ENCODE results near the gene ARMC2. TPM values are rescaled to one million over a fixed set of nuclear protein-coding genes. Genes with fewer than 3 reads are reported as not detected.

The ARMC2 gene, protein sequence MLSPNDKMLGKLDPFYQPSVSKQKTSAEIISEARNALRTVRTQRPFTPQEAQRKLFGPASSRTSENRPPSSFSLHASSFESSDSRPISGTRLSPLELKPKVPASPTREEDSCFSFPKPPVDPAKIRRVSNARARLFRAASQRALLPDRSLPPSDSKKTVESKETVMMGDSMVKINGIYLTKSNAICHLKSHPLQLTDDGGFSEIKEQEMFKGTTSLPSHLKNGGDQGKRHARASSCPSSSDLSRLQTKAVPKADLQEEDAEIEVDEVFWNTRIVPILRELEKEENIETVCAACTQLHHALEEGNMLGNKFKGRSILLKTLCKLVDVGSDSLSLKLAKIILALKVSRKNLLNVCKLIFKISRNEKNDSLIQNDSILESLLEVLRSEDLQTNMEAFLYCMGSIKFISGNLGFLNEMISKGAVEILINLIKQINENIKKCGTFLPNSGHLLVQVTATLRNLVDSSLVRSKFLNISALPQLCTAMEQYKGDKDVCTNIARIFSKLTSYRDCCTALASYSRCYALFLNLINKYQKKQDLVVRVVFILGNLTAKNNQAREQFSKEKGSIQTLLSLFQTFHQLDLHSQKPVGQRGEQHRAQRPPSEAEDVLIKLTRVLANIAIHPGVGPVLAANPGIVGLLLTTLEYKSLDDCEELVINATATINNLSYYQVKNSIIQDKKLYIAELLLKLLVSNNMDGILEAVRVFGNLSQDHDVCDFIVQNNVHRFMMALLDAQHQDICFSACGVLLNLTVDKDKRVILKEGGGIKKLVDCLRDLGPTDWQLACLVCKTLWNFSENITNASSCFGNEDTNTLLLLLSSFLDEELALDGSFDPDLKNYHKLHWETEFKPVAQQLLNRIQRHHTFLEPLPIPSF
- total RNA-seq (2014; rRNA removed; shearing (Covaris generic)) = 3.5 and 3.8 TPM in 2 replicates

DNA sequence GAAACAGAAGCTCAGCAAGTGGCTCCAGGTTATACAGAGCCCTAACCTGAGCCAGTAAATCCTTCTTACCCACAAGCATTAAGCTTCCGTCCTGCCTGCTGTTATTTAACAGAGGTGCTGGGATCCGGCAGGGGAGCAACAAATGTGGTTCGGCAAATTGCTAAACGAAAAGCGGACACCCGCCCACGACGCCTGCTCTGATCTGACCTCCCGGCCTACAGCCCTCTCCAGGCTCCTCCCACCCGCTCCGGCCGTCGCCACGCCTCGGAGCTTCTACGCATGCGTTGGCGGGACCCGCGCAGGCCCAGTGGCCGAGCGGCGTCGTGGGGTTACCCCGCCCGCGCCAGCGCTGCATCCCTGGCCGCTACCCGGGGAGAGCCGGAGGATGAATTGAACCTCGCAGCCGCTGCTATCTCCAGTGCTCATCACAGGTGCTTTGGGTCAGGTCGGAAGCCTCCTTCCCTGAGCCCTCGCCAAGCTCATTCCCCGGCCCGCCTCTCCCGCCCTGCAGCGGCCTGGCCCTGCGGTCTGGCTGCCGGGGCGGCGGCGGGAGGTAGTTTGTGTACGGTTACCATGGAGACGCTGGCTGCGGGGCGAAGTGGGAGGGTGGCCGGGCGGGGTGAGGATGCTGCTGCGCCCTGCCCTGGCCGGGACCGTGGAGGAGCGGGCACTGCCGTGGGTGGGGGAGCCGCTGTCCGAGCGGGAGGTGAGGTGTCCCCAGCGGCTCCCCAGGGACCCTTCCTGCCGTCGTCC lies at the start of gene ARMC2:
ARMC2 (plus strand) TSS at position 307 of the 753 bp plus-strand sequence. CDS start 5,846 bp downstream, outside the sequence.
- H3K9me3 ChIP-seq (replicated peaks) = no peaks in the 10 kb centered on the region
- peaks cover 7% of the 10 kb centered on the region; the same call in 1 of the 2 replicates for H3K4me1 ChIP-seq
- H3K4me3 ChIP-seq = peak within 1 kb of the TSS; percentile 86
- H3K27ac ChIP-seq = peak within 1 kb of the TSS; percentile 8; the same call in 1 of the 2 replicates
- no peaks in the 10 kb centered on the region for H3K27me3 ChIP-seq
- no peaks in the 10 kb centered on the region for H3K36me3 ChIP-seq
- peak; percentile 89 to 92 for DNase-seq

DNA sequence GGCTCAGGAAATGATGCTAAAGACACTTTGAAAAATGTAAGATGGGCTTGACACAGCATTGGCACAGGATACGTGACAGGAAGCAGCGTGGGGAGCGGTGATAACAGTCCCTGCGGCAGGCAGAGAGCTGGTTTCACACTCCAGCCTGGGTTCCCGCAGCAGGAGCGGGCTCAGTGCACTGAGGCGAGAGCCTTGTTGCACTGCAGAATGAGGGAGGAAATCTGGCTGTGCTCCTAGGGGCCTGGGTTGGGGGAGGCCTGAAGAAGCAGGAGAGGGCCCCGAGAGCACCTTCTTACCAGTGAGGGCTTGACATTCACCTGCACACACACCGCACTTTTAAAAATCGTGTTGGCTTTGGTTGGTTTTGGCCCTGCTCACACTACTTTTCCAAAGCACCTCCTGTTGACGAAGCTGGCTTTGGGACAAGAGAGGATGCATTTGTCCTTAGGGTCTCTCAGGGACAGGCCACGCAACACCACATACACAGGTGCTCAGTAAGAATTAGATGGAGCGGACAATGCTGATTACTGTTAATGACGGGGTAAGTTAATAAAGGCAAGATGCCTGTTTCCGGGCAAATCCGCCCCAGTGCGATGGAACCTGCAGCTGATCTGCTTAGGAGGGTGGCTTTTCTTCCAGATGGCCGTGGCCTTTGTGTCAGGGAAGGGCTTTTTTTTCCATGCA lies 49.4 kb upstream of the ARMC2 start:
- Histone ChIP-seq H3K9me3 (replicated peaks) (no peaks in the 10 kb centered on the region), H3K4me1 (peaks cover 16% of the 10 kb centered on the region), H3K36me3 (no peaks in the 10 kb centered on the region), H3K27ac (no peak overlapping the region), H3K27me3 (no peaks in the 10 kb centered on the region), H3K4me3 (no peak overlapping the region)
- DNase-seq = no peak

DNA sequence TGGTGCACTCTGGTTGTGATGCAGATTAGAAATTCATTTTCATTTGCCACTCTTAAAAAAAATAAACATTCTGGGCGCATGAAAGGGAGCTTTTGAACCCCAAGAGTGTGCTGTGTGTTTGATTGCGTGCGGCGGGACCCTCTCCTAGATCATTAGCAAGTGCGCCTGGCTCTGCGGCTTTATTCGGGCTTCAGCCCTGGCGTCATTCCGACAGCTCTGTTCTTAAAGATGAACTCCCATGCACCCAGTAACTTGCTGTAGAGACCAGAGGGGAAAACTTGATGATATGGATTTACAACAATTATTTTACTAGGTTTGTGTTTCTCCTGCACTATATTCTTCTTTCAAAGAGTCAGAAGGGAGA lies 48.9 kb upstream of the ARMC2 start:
- Histone ChIP-seq H3K9me3 (replicated peaks) (no peaks in the 10 kb centered on the region), H3K36me3 (no peaks in the 10 kb centered on the region), H3K27me3 (no peaks in the 10 kb centered on the region), H3K27ac (no peak overlapping the region), H3K4me3 (no peak overlapping the region), H3K4me1 (peaks cover 16% of the 10 kb centered on the region)
- DNase-seq = no peak

DNA sequence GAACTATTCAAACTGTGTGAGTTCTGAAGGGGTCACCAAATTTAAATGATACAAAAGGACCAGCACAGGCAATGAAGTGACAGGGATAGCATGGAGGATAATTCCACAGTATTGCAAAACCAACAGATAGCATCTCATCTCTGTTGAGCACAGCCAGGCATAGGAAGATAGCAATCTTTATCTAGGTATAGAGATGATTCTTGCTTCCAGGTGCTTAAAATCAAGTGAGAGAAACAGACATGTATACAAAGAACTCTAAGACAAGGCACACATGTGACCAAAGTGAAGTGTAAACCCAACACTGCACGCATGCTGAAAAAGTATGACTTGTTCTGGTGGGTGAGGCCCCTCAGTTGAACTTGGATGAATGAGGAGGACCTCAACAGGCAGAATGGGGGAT lies 48.4 kb upstream of the ARMC2 start:
- Histone ChIP-seq H3K27ac (peak overlapping the region; percentile 66), H3K4me3 (peak overlapping the region; percentile 10; the same call in 1 of the 2 replicates), H3K4me1 (peaks cover 16% of the 10 kb centered on the region), H3K9me3 (replicated peaks) (no peaks in the 10 kb centered on the region), H3K36me3 (no peaks in the 10 kb centered on the region), H3K27me3 (no peaks in the 10 kb centered on the region)
- DNase-seq = peak in 1 of 2 experiments; percentile 30

DNA sequence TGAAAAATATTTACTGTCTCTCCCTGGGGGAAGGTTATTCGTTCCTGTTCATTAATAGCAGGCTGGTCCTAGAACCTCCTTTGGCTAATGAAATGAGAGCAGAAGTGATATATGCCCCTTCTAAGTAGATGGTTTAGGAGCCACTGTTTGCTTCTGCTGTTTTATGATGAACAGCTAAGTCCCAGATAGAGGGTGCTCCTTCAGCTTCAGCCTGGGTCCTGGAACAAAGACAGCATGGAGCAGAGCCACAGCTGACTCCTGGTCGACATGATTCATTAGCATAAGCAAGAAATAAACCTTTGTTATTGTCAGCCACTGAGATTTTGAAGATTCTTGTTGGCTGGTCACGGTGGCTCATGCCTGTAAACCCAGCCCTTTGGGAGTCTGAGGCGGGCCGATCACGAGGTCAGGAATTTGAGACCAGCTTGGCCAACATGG lies 47.8 kb upstream of the ARMC2 start:
- Histone ChIP-seq H3K4me1 (peaks cover 16% of the 10 kb centered on the region), H3K27me3 (no peaks in the 10 kb centered on the region), H3K27ac (peak overlapping the region; percentile 66), H3K9me3 (replicated peaks) (no peaks in the 10 kb centered on the region), H3K4me3 (peak overlapping the region; percentile 10), H3K36me3 (no peaks in the 10 kb centered on the region)
- DNase-seq = peak; percentile 67 to 82

DNA sequence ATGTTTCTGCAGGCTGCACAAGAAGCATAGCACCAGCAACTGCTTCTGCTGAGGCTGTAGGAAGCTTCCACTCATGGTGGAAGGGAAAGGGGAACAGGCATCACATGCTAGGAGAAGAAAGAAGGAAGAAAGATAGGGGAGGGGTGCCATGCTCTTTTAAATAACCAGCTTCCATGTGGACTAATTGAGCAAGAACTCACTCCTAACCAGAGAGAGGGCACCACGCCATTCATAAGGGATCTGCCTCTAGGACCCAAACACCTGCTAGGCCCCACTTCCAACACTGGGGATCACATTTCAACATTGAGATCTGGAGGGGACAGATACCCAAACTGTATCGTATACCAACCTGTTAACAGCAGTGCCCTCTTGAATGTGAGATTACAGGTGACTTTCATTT lies 46.9 kb upstream of the ARMC2 start:
- no peaks in the 10 kb centered on the region for H3K9me3 ChIP-seq (replicated peaks)
- H3K27me3 ChIP-seq = no peaks in the 10 kb centered on the region
- peaks cover 16% of the 10 kb centered on the region for H3K4me1 ChIP-seq
- peak in 1 of 2 experiments; percentile 57 for DNase-seq
- H3K27ac ChIP-seq = no peak overlapping the region
- no peaks in the 10 kb centered on the region for H3K36me3 ChIP-seq
- no peak overlapping the region for H3K4me3 ChIP-seq

GRCh38 chr6:108803982-108804490 lies 44.2 kb upstream of the ARMC2 start:
- H3K36me3 ChIP-seq = no peaks in the 10 kb centered on the region
- no peaks in the 10 kb centered on the region for H3K27me3 ChIP-seq
- no peaks in the 10 kb centered on the region for H3K9me3 ChIP-seq (replicated peaks)
- H3K4me1 ChIP-seq = peaks cover 16% of the 10 kb centered on the region
- no peak overlapping the region for H3K4me3 ChIP-seq
- DNase-seq = no peak
- H3K27ac ChIP-seq = no peak overlapping the region

DNA sequence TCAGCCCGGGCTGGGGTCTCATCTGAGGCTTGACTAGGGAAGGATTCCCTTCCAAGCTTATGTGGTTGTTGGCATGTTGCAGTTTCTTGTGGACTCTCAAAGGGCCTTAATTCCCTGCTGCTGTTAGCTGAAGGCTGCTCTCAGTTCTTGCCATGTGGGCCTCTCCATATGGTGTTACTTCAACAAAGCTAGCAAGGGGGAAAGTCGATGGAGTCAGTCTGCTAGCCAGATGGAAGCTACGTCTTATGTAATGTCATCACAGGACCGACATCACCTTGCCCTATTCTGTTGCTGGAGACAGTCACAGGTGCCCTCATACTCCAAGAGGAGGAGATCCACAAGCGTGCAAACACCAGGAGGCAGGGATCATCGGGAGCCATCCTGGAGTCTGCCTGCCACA lies 43.3 kb upstream of the ARMC2 start:
- Histone ChIP-seq H3K4me1 (peaks cover 10% of the 10 kb centered on the region), H3K36me3 (no peaks in the 10 kb centered on the region), H3K27me3 (no peaks in the 10 kb centered on the region), H3K9me3 (replicated peaks) (no peaks in the 10 kb centered on the region), H3K27ac (no peak overlapping the region), H3K4me3 (no peak overlapping the region)
- no peak for DNase-seq

DNA sequence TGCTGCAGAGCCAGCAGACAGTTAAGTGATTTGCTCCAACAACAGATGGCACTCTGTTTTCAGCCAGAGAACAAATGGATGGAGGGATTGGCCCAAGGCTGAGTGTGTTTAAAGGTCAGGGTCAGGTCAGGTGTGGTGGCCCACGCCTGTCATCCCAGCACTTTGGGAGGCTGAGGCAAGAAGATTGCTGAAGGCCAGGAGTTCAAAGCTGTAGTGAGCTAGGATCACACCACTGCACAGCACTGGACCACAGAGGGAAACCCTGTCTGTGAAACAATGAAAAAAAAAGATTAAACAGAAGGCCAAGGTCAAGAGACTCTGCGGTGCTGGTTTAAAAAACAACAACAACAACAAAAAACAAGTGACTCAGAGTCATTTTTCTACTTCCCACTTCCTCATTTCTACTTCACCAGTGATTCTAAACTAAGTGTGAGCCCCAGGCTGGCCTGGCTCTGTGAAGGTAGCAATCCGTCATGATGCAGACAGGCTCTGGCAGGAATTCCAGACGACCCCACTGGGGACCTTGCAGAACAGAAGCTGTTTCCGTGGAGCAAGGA lies 42.5 kb upstream of the ARMC2 start:
- no peaks in the 10 kb centered on the region for H3K9me3 ChIP-seq (replicated peaks)
- DNase-seq = no peak
- H3K27ac ChIP-seq = no peak overlapping the region
- H3K36me3 ChIP-seq = no peaks in the 10 kb centered on the region
- no peak overlapping the region for H3K4me3 ChIP-seq
- H3K27me3 ChIP-seq = no peaks in the 10 kb centered on the region
- peaks cover 7% of the 10 kb centered on the region for H3K4me1 ChIP-seq

- Histone ChIP-seq H3K27me3 (no peaks in the 10 kb centered on the region), H3K27ac (no peak overlapping the region), H3K36me3 (no peaks in the 10 kb centered on the region), H3K4me1 (peaks cover 3% of the 10 kb centered on the region), H3K9me3 (replicated peaks) (no peaks in the 10 kb centered on the region), H3K4me3 (no peak overlapping the region)
- no peak for DNase-seq
Observed at GRCh38 chr6:108806171-108806570, 42.1 kb upstream of the ARMC2 start.

DNA sequence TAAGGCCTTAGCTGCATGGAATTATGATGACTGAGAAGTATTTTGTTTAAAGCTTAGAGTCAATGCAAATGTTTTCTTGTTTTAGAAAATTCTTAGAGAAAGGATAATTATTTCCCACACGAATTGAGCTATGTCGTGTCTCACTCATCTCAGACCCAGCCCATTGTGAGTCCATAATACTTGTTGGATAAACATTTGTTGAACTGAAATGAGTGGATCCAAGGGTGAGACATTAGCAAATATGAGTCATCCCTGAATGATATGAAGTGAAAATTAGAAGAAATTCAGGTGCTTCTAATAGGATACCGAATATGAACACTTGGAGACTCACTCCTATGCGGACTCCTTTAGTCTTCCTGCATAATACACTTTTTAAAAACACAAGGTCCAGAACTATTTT lies 41.6 kb upstream of the ARMC2 start:
- Histone ChIP-seq H3K36me3 (no peaks in the 10 kb centered on the region), H3K4me1 (no peaks in the 10 kb centered on the region), H3K27me3 (no peaks in the 10 kb centered on the region), H3K4me3 (no peak overlapping the region), H3K27ac (no peak overlapping the region), H3K9me3 (replicated peaks) (no peaks in the 10 kb centered on the region)
- DNase-seq = no peak

- no peak overlapping the region for H3K27ac ChIP-seq
Observed at GRCh38 chr6:108807928-108808327, 40.3 kb upstream of the ARMC2 start.

DNA sequence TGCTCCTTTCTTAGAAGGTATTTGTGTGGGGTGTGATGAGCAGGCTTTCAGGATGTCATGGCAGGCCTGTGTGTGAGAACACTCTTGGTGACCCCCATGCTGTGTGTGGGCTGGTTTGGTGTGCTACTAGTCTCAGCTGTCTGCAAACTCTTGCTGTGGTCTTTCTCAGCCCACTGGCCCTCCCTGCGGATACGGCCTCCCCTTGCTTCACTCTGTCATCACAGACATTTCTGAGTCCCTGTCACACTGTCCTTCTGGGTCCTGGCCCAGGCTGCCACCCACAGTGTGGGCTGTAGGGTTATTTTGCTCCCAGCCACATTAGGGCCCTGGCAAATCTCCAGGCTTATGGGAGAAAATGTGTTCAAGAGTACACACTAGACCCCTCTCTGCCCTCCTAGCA lies 39.0 kb upstream of the ARMC2 start:
- H3K4me3 ChIP-seq = no peak overlapping the region
- no peaks in the 10 kb centered on the region for H3K27me3 ChIP-seq
- DNase-seq = no peak
- peaks cover 4% of the 10 kb centered on the region for H3K9me3 ChIP-seq (replicated peaks)
- no peak overlapping the region for H3K27ac ChIP-seq
- no peaks in the 10 kb centered on the region for H3K4me1 ChIP-seq
- no peaks in the 10 kb centered on the region for H3K36me3 ChIP-seq

More at GRCh38 chr6:108807928-108808327, 40.3 kb upstream of the ARMC2 start:
- Histone ChIP-seq H3K27me3 (no peaks in the 10 kb centered on the region), H3K4me3 (no peak overlapping the region), H3K36me3 (no peaks in the 10 kb centered on the region), H3K9me3 (replicated peaks) (no peaks in the 10 kb centered on the region; the same call in 1 of the 2 replicates), H3K4me1 (no peaks in the 10 kb centered on the region)
- no peak for DNase-seq
